Measurements from ENCODE around the gene SLC35E3. TPM values are rescaled to one million over a fixed set of nuclear protein-coding genes. Genes with fewer than 3 reads are reported as not detected.

SLC35E3 gene
- total and polyA plus RNA-seq, 2 of the 13 experiments (the other 11 are each of a cell fraction or from before 2014, with no cell fraction given): 13.0 to 22.1 TPM

- CTCF ChIA-PET (ENCODE audit: low intra/inter-chr PET ratio, low total read pairs): no interaction called here
- BruUV-seq (replicated peaks): no TSS peak
- in situ Hi-C loops (cut with HindIII; ENCODE audit: extremely low pct_ligation_motif_present, low pct_unique_long_range_greater_than_20kb): no loop called here
Observed at GRCh38 chr12:68769941-68770340, 24.0 kb downstream of the SLC35E3 start.

More at GRCh38 chr12:68769941-68770340, 24.0 kb downstream of the SLC35E3 start:
- no peak for FAIRE-seq
- 96% methylated on average over 1 of the region's 1 CpG for WGBS (ENCODE audit: low lambda C conversion rate)
- intact Hi-C loops (cut with micrococcal nuclease; ENCODE audit: unreplicated experiment): no loop called here
- POLR2A ChIA-PET: interaction anchor here (1.2 kb wide), 1 partner anchor 23 kb away, joined by 3 read pairs; the partner anchor contains the start of gene SLC35E3
- no peak overlapping the region for H3K9ac ChIP-seq (ENCODE audit: insufficient read depth, low read depth, low read length)
- H3K36me3 ChIP-seq (replicated peaks in 1 of 2; ENCODE audit: control insufficient read depth in 1 of 2, insufficient read depth in 2 of 2, low read length in 2 of 2): peaks cover 4 to 8% of the 10 kb centered on the region in 2 experiments; a peak in 3 of 5 replicates
- no peak overlapping the region for H3K4me2 ChIP-seq (ENCODE audit: low read depth, low read length)
- ATAC-seq: no peak
- no peak for DNase-seq (ENCODE audit: low spot score)
- peaks cover 1% of the 10 kb centered on the region for H3K4me1 ChIP-seq (ENCODE audit: insufficient read depth, low read length)
- no peaks in the 10 kb centered on the region for H4K20me1 ChIP-seq (ENCODE audit: insufficient read depth, low read length)
- no peaks in the 10 kb centered on the region for H3K9me3 ChIP-seq (ENCODE audit: low read length)
- H2AFZ ChIP-seq (ENCODE audit: low read length): no peak overlapping the region
- TF ChIP-seq RBM22 (optimal IDR thresholded peaks at IDR 0.05; ENCODE audit: low read length) (peak; percentile 23), HBP1 (CRISPR knock-in tag; IDR thresholded peaks at IDR 0.05; ENCODE audit: low read depth) (no peak), ZNF18 (CRISPR knock-in tag; IDR thresholded peaks at IDR 0.05; ENCODE audit: insufficient replicate concordance) (no peak), ZNF83 (CRISPR knock-in tag; IDR thresholded peaks at IDR 0.05; ENCODE audit: borderline replicate concordance) (no peak), RNF2 (conservative IDR thresholded peaks at IDR 0.05; ENCODE audit: low read depth) (no peak), THRA (CRISPR knock-in tag; IDR thresholded peaks at IDR 0.05; ENCODE audit: borderline replicate concordance) (no peak), ZNF567 (CRISPR knock-in tag; IDR thresholded peaks at IDR 0.05; ENCODE audit: borderline replicate concordance) (no peak)
- H3K27ac ChIP-seq (ENCODE audit: extremely low read length, insufficient read depth, low read length): no peak overlapping the region
- H3K27me3 ChIP-seq (ENCODE audit: control insufficient read depth in 1 of 2, insufficient read depth in 2 of 2, low read length in 2 of 2): no peaks in the 10 kb centered on the region
- H3K79me2 ChIP-seq (ENCODE audit: insufficient read depth, low read length): no peaks in the 10 kb centered on the region
- H3K4me3 ChIP-seq (replicated peaks in 1 of 3; ENCODE audit: insufficient read depth in 1 of 3, low read depth in 2 of 3, low read length in 3 of 3): no peak overlapping the region

Data from HepG2 (cell line).